Stimulated activated CD4-positive, alpha-beta T cell treated with anti-CD3 and anti-CD28 coated beads, Interleukin-1b, Interleukin-23, amount 100 ng/mL, for 4 hours (primary cell): Measurements from ENCODE around the gene YPEL1.

Source experiments
- DNase-seq, 2 donors: peaks; one replicate each; pipeline ENCODE4 v3.0.0-alpha.2; 2020; ENCODE audit warnings: low read depth in 2 of 2

The YPEL1 gene, protein sequence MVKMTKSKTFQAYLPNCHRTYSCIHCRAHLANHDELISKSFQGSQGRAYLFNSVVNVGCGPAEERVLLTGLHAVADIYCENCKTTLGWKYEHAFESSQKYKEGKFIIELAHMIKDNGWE

DNA sequence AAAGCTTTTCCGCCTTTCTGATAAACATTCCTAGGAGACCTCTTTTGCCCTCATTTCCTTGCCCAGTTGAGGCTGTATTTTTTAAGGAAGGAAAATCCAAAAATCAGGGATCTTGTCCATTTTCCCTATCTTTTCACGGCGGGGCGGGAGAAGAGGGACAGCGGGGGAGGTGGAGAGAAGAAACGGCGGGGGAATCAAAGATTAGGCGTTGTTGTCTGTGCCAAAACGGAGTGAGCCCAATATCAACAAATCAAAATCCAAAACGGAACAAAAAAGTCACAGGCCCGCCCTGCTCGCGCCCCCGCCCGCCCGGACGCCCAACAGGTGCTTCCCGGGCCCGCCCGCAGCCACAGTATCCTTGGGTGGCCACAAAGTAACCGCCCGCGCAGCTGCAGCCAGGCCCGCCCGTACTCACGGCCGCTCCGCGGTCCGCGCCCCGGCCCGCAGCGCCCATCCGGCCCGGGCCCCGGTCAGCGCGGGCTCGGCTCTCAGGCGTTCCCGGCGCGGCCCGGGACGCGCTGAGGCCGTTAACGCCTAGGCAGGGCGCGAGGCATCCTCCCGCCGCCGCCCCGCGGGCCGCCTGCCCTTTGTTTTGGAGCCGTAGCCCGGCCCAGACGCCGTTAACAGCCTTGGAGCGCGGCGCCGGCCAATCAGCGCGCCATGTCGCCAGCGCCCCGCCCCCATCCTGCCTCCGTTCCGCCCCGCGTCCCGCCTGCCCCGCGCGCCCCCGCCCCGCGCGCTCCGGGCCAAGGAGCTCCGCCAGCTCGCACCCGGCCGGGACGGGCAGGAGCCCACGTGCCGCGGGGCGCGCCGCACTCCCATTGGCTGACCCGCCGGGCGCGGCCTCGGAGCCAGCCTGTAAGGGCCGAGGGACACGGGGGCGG lies at the start of gene YPEL1:
Gene YPEL1, minus strand, starts transcription at position 595 of the 884 bp plus-strand sequence. CDS start 25,050 bp downstream, outside the sequence.
- DNase-seq, result peak; percentile 93 to 95

DNA sequence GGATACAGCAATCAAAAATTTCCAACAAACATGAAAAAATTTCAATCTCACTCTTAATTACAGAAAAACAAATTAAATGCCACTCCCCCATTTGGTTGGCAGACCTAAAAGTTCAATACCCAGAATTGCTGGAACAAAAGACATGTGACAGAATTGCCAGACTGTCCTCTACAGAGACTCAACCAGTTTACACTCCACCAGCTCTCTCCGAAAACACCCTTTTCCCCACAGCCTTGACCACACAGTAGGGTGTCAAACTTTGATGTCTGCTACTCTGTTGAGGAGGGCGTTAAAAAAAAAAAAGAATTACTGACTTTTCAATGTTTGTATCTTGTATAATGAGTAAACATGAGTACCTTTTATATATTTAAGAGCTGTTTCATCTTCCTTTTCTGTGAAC lies 44.7 kb upstream of the YPEL1 start:
- DNase-seq, result no peak

DNA sequence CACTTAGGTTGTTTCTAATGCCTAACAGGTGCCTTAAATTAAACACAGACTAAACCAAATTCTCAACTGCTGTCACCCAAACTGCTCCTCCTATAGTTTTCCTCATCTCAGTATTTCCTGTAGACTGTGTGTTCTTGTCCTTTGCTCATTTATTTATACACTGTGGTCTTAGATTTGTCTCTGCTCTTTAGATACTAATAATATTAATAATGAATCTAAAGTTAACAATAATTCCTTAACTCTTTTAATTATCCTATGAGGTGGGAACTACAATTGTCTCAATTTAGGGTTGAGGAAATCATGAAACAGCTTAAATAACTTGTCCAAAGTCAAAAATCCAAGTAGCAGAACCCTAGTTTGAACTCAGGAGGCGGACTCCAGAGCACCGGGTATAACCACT lies 43.9 kb upstream of the YPEL1 start:
- no peak for DNase-seq

DNA sequence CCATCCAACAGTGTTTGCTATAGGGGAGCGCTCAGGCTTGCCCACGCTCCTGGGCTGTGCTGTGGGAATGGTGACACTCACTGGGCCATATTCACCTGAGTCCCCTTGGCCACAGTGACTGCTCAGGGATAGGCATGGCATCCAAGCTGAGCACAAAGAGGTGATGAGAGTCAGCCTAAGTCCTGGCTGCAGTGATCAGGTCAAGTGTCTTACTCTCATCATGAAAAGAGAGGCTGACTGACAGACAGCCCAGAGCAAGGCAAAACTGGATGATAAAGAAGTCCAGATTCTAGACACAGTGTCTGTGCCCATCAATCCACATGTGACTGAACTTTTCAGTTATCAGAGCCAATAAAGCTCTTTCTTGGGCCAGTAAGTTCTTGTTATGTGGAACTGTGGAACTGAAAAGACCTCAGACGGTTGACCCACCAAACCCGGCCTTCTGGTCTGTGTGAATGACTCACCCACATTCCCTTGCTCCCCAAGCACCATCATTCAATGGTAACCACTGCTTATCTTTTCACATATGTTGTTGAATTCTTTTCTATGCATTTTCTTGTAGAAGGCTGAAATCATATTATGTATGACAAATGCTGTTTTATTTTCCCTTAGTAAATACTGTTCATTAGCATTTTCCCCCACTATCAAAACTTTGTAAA lies 43.2 kb upstream of the YPEL1 start:
- no peak for DNase-seq

DNA sequence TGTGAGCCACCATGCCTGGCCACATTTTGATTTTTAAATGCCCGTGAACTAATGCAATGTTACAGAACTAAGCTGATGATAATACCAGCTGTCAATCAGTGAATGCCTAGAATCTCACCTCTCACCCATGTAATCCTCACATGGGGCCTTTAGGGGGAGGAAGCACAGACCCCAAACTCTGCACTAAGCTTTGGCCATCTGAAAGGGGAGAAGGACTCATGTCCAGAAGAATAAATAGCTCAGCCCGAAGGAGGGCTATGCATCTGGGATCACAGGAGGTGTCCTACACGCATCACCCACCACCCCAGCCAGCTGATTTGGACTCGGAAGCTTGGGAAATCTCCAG lies 36.0 kb upstream of the YPEL1 start:
- DNase-seq, result no peak

DNA sequence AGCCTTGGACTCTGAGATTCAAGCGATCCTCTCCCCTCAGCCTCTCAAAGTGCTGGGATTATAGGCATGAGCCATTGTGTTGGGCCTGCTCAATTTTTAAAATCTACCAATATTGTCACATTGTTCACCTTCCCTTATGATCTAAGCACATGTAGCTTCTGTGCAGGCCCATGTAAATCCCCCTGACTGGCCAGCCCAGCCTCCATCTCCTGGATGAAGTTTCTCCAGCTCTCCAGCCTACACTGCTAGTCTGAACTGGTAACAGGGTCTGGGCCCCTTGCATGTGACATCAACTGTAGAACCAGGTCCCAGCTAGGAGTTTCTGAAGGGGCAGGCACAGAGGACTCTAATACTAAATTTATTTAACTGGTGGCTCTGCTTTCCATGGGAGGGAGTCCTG lies 32.8 kb upstream of the YPEL1 start:
- no peak for DNase-seq

DNA sequence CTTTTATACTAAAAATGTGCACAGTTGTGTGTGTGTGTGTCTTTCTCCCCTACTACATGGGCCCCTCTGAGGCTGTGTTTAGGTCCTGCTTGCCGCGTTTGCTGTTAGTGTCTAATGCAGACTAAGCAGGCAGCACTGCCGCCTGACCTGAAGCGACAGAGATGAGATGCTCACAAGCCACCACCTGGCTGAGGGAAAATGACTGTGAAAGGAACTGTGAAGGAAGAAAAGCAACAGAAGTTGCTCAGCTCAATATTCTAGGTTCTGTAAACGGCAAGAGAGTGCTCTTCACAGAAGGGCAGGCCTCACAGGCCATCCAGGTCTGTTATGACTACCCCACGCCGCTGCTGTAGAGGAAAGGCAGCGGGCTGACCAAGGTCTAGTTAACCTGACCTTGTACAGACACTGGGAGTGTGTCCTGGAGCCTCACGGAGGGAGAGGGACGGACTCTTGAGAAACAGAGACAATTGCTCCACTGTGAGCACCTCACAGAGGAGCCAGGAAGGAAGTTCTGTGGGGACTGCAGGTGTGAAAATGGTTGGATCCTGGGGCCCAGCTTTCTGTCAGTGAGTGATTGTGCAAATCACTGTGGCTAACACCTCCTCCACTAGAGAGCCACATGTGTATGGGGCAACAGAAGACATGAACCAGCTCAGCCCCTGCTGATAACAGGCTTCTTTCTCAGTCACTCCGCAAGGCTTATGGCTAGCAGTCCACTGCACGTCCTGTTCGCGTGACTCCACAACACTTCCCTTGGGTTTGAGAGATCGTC lies 31.3 kb upstream of the YPEL1 start:
- DNase-seq, result peak in 1 of 2 donors; percentile 8

DNA sequence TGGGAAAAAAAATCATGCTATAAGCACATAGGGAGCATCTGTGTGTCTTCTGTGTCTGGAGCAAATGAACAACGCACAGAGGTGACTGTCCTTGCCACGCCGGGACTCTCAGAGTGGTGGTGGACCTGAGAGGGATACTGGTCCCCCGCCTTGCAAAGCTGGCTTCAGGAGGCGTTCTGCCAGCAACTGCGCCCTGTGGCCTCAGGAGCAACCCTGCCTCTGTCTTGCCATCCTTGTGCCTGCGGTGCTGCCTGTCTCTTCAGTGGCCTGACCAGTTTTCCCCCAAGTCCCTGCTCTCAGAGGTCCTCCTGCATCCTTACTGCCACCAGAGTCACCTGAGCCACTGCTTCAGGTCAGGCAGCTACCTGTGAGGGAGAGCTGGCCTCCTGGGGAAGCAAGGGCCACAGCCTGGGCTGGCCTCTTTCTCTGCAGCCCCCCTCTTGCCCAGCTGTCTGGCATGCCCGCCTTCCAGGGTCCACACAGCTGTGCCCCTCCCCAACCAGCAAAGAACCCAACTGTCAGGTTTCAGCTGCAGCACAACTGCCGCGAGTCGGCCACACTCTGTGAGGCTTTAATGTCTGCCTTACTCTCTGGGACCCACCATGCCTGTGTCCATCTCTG lies 30.4 kb upstream of the YPEL1 start:
- no peak for DNase-seq

DNA sequence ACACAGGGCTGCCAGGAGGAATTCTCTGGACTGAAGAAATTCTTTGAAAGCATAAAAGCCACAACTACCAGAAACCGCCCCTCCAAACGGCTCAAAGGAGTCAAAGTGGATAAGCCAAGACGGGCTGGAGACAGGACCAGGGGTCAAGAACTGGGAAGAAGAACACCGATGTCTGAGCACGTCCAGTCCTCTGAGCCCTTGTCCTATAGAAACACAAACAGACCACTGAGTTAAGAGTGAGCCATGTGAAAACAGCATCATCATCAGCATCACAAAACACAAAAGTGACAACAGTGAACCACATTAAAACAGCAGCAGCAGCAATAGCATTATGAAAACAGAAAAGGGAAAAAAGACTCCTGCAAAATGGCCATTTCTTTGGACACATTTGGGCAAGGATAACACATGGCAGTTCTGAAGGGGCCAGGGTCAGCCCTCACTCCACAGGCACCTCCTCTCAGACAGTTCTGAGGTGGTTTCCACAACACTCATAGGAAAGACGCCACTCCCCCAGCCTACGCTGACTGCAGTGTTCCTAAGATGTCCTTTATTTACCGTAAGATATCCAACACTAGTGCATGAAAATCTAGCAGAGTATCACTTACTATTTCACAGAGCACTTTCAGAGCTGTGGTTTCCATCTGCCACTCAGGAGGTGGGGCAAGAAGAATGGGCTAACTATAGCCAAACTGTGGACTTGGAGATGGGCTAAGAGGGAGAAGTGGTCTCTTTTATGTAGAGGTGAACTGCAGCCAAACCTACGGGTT lies 28.6 kb upstream of the YPEL1 start:
- no peak for DNase-seq

DNA sequence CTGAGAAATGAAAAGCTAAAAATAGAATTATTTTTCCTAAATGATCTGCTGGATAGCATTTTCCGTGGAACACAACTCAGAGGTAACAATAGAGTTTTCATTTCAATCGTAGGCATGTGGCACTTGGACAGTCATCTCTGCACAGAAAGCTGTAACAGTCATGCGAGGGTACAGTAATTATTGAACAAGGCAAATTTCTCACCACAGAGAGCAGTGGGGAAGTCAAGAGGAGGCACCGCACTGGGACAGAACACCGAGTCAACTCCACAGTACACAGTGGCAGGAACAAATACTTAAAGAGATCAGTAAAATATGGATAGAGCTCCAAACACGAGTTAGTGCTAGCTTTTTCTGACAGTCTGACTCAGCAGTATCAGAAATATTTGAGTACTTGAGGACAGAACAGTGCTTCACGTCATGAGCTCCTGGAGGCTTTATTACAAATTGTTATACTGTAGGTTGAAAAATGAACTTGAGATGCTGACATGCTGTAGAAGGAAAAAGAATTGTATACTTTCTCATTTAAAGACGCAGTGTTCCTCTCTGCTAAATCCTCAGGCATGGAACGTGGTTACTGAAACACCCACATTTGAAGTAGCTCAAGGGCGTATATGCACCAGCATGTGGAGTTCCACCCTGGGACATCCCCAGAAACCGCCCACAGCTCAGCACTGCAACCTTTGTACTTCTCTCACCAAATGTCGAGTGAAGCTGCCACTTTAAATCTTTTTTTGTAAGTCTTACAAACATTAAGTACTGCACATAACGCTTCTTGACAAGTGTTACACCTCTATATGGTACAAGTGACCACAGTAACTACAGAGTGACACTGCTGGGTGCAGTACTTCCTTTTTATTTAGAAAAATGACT lies 27.4 kb upstream of the YPEL1 start:
- DNase-seq, result peak; percentile 7 to 27

DNA sequence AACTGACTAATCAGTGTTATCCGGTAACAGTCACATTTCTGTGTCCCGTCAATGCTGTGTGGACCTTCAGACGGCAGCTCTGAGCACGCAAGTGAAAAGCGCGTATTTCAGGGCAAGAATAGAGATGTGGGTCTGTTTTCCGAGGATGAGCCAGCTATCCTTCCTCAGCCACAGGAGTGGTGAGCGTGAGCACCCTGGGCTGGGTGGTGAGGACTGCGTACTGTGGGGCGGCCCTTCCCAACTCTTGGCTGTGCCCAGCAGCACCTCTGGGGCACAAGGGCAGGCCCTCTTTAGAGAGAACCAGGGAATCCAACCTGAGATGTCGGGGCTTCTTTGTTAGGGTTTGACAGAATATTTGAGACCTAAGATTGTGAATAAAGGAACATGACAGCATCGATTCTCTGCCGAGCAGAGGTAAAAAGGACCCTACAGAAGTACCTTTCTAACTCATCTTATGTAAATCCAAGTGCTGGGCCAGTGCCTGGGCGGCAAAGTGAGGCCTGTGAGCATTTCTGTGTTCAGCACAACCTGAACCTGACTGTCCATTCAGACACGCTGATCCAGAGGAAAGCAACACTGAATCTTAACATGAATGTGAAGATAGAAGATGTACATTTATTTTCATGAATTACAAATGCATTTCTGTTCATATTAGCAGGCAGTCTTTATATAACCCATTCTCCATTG lies 26.5 kb upstream of the YPEL1 start:
- no peak for DNase-seq

DNA sequence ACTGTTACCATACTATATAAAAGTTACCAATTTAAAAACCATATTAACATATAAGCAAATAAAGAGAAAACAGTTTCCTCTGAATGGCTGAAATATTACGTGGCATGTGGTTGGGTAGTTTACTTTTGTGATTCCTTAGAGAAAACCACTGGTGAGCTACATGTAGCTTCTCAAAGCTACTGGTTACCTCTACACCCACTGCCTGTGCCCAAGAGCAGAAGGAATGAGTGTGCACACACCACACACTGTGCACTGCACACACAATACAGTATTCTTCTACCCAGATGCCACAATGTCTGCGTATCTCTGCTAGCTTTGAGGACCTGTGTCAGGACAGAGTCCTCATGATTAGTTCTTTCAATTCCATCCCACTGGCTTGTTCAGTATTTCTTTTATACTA lies 25.5 kb upstream of the YPEL1 start:
- no peak for DNase-seq

DNA sequence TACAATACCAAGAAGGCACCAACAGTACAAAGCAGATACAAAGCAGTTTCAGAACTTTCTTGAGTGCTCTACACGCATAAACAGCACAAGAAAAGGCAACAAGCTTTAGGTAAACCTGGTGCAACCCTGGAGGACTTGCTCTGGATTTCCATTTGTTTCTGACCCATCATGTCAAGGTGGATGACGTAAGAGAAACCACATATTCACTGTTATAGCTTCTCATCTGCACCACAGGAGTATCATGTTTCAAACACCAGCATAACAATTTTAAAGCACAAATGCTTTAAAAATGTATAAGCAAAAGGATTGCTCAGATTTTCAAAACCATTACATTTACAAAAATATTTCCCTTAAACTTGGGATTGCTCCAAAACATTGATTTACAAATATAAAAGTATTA lies 25.0 kb upstream of the YPEL1 start:
- no peak for DNase-seq

DNA sequence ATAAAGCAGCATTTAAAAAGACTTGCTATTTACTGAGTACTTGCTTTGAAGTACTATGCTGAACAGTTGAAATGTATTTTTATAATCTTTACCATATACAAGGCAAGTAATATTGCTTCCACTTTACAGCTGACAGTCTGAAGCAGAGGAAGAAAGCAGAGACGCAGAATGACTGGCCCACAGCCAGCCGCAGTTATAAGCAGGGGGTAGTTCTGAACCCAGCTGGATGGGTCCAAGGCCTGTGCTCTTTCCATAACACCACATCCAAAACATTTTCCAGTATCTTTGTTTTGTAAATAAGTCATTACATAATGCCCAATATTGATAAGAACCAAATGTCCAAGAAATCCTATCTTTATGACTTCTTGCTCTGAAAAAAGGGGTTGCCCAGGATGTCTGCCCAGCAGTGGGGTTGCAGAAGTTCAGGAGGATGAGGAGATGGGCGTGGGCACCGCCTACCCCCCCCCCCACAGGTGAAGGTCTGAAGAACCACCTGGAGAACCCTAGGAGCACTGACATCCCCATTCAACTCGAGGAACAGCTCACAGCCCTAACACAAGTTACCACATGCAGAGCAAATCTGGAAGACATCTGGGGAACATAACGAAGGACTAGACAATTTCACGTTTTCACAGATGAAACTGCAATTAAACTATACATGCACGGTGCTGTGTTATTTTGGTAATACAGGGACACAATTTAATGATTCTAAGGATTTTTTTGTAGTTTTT lies 24.2 kb upstream of the YPEL1 start:
- DNase-seq, result no peak

DNA sequence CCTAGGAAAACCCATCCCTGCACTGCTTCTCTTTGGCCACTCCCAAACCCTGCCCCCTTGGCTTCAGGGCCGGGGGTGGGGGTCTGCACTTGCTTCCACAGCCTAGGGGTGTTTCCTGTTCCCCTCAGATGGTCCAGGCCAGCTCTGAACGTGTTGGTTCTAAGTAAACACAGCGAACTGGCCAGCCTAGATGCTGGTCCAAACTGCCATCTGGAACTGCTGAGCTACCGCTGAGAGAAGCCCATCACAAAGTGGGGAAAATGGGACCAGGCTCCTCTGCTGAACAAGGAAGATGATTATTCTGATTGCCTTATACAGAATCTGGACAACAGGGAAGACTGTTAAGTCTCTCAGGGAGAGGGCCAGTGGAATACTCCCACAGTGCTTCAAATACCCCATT lies 23.5 kb upstream of the YPEL1 start:
- DNase-seq, result no peak

DNA sequence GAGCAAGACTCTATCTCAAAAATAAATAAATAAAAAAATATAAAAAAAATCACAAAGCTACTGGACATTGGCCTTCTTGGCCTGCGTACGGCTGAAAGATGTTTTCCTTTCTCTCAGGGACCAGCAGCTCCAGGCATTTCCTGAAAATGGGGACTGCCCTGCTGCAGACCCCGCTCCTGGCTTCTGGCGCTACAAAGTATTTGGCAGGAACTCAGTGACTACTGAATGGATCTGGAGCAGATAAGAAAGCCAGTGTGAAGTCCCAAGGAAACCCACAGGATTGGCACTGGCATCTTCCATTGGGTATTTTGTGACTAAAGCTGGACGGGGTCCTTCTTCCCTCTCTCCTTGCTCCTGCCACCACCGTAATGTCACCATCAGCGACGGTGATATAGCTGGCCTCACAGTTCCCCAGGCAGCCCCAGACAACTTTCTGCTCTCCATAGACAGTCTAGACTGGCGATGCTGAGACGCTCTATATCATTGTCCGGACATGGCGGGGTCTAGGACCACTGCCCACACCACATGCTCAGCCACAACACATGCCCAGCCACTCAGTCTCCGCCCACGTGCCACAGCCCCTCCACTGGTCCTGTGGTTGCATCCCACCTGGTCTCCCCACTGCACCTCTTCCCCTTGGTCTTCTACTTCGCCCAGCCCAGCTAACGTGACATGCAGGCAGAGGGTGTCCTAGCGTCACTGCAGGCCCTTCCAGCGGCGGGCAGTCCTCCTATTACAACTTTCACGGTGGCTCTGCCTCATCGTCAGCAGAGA lies 22.7 kb upstream of the YPEL1 start:
- DNase-seq, result no peak

DNA sequence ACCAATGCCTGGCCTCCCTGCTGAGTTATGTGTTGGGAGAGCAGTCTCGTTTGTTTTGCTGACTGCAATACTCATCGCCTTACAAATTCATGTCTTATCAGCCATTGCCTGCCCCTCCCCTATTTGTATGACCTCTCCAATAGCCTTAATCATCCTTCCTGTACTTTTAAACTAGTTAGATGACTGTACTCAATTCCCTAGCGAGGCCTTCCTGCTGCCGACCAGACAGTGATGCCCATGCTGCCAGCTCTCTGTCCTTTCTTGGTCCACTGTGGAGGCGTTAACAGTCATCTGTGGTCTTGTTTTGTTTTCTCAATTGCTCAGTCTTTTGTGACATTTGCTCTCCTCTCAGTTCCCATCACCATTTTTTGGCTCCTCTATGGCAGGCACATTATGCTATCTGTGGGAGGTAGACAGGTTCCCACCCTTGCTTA lies 20.3 kb upstream of the YPEL1 start:
- DNase-seq, result no peak

DNA sequence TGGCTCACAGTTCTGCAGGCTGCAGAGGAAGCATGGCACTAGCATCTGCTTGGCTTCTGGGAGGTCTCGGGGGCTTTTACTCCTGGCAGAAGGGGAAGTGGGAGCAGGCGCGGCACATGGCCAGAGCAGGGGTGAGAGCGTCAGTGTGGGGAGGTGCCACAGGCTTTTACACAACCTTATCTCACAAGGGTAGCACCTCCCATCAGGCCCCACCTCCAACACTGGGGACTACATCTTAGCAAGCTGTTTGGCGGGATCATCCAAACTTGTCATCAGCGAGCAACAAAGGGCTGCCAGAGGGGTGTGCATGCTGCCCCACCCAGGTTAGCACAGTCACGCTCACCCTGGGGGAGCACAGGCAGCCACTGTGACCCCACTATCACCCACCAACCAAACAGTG lies 18.9 kb upstream of the YPEL1 start:
- DNase-seq, result no peak
